Measurements from ENCODE around the gene UXS1.

UXS1 gene

DNA sequence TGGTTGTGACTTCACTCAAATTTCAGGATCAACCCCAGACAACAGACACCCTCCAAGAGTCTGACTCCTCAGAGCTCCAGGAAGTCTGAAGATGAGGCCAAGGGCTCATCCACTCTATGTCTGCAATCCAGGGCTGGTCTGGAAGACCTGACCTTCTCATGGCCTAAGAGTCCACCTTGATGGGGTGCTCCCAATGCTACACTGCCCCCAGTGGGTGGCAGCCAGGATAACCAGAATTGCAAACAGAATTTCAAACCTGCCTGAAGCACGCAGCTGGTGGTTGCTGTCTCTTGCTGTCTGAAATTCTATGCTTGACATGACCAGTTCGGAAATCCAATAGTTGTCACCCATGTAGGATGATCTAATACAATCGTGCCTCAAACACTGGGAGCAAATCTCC, 96.0 kb downstream of the UXS1 start (continued):
- TF ChIP-seq, protein P1, sequence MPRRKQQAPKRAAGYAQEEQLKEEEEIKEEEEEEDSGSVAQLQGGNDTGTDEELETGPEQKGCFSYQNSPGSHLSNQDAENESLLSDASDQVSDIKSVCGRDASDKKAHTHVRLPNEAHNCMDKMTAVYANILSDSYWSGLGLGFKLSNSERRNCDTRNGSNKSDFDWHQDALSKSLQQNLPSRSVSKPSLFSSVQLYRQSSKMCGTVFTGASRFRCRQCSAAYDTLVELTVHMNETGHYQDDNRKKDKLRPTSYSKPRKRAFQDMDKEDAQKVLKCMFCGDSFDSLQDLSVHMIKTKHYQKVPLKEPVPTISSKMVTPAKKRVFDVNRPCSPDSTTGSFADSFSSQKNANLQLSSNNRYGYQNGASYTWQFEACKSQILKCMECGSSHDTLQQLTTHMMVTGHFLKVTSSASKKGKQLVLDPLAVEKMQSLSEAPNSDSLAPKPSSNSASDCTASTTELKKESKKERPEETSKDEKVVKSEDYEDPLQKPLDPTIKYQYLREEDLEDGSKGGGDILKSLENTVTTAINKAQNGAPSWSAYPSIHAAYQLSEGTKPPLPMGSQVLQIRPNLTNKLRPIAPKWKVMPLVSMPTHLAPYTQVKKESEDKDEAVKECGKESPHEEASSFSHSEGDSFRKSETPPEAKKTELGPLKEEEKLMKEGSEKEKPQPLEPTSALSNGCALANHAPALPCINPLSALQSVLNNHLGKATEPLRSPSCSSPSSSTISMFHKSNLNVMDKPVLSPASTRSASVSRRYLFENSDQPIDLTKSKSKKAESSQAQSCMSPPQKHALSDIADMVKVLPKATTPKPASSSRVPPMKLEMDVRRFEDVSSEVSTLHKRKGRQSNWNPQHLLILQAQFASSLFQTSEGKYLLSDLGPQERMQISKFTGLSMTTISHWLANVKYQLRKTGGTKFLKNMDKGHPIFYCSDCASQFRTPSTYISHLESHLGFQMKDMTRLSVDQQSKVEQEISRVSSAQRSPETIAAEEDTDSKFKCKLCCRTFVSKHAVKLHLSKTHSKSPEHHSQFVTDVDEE (CRISPR knock-in tag; IDR thresholded peaks at IDR 0.05), result no peak
- no peak for TF ChIP-seq ZNF565 (CRISPR knock-in tag; conservative IDR thresholded peaks at IDR 0.05; ENCODE audit: low read depth)
- no peak for TF ChIP-seq SNAI2 (CRISPR knock-in tag; IDR thresholded peaks at IDR 0.05)
- TF ChIP-seq, protein P2, sequence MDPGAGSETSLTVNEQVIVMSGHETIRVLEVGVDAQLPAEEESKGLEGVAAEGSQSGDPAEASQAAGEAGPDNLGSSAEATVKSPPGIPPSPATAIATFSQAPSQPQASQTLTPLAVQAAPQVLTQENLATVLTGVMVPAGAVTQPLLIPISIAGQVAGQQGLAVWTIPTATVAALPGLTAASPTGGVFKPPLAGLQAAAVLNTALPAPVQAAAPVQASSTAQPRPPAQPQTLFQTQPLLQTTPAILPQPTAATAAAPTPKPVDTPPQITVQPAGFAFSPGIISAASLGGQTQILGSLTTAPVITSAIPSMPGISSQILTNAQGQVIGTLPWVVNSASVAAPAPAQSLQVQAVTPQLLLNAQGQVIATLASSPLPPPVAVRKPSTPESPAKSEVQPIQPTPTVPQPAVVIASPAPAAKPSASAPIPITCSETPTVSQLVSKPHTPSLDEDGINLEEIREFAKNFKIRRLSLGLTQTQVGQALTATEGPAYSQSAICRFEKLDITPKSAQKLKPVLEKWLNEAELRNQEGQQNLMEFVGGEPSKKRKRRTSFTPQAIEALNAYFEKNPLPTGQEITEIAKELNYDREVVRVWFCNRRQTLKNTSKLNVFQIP (CRISPR knock-in tag; IDR thresholded peaks at IDR 0.05; ENCODE audit: borderline replicate concordance, low read depth), result no peak
- no peak for TF ChIP-seq ZC3H10 (CRISPR knock-in tag; IDR thresholded peaks at IDR 0.05)
- TF ChIP-seq BACH2 (CRISPR knock-in tag; IDR thresholded peaks at IDR 0.05; ENCODE audit: borderline replicate concordance), result no peak

DNA sequence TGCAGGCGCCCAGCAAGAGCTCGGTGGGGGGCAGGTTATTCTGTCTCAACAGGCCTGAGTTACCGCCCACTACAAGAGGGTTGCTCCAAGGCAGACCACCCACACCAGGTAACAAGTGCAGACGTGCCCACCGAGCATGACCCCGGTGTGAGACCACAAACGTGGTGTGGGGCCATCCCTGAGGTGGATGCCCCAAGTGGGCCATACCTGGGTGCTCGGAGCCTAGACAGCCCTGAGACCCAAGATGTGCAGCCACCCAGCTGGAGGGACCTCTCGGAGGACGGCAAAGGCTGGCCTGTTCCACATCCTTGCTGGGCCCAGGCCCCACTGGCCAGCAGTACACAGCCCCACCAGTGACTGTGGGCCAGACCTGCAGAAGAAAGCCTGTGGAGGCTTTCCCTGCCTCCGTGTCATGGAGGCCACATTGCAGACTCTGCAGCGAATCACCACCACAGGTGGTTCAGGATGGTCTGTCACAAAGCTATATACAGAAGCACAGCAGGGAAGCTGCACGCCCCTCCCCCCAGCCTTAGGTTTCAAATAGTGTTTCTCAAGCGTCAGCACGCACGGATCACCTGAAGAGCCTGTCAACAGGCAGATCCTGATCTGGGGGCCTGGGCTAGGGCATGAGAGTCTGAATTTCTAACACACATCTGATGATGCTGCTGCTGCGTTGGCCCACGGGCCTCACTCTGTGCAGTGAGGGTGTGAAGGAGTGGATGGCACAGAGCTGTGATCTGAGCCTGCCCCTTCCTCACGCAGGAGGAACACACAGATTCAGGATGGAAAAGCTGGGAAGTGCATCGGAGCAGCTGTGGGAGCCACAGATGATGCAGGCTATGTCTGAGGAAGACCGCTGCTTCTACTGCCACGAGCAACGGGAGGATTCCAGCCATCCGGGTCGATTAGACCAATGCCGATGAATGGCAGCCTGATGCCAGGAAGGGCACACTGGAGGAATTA, 96.8 kb downstream of the UXS1 start:
- ATAC-seq, result no peak; the same call in 2 of the 3 replicates
- TF ChIP-seq GLIS3 (CRISPR knock-in tag; IDR thresholded peaks at IDR 0.05) (no peak), TOX (CRISPR knock-in tag; IDR thresholded peaks at IDR 0.05; ENCODE audit: borderline replicate concordance) (no peak), OSR1 (CRISPR knock-in tag; IDR thresholded peaks at IDR 0.05) (no peak), ZNF565 (CRISPR knock-in tag; conservative IDR thresholded peaks at IDR 0.05; ENCODE audit: low read depth) (no peak), BACH2 (CRISPR knock-in tag; IDR thresholded peaks at IDR 0.05; ENCODE audit: borderline replicate concordance) (no peak), CSDC2 (CRISPR knock-in tag; IDR thresholded peaks at IDR 0.05) (no peak)

DNA sequence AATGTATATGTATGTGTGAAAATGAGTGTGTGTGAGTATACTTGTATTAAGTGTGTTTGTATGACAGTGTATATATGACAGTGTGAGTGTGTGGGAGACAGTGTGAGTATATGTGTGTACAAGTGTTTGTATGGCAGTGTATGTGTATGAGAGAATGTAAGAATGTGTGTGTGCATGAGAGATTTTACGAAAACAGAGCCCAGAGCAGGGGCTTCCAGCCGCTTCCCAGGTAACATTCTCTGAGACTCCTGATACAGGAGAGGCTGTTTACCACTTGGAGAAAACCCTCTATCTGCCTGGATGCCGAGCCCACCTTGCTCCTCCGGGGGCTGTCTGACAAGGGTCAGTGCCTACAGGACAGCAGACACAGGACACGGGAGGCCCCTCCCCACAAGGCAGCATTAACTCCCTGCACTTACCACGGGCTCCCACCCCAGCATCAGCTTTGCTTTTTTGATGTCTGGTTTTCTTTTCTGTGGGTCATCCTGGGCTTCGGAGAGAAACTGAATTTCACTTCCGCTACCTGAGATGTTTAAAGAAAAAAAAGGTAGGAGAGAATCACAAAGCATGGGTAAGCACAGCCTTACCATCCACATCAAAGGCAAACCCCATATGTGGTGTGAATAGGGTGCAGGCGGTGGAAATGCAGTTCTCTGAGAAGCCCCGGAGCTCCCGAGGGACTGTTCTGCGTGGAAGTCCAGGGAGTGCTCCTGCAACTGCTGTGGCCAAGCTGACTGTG, 97.6 kb downstream of the UXS1 start:
- ATAC-seq, result no peak
- TF ChIP-seq, protein P3, sequence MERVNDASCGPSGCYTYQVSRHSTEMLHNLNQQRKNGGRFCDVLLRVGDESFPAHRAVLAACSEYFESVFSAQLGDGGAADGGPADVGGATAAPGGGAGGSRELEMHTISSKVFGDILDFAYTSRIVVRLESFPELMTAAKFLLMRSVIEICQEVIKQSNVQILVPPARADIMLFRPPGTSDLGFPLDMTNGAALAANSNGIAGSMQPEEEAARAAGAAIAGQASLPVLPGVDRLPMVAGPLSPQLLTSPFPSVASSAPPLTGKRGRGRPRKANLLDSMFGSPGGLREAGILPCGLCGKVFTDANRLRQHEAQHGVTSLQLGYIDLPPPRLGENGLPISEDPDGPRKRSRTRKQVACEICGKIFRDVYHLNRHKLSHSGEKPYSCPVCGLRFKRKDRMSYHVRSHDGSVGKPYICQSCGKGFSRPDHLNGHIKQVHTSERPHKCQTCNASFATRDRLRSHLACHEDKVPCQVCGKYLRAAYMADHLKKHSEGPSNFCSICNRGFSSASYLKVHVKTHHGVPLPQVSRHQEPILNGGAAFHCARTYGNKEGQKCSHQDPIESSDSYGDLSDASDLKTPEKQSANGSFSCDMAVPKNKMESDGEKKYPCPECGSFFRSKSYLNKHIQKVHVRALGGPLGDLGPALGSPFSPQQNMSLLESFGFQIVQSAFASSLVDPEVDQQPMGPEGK (CRISPR knock-in tag; IDR thresholded peaks at IDR 0.05; ENCODE audit: borderline replicate concordance), result no peak
- no peak for TF ChIP-seq ZC3H10 (CRISPR knock-in tag; IDR thresholded peaks at IDR 0.05)
- no peak for TF ChIP-seq CSDC2 (CRISPR knock-in tag; IDR thresholded peaks at IDR 0.05)
- TF ChIP-seq ESRRG (CRISPR knock-in tag; IDR thresholded peaks at IDR 0.05), result no peak
- TF ChIP-seq, protein P4, sequence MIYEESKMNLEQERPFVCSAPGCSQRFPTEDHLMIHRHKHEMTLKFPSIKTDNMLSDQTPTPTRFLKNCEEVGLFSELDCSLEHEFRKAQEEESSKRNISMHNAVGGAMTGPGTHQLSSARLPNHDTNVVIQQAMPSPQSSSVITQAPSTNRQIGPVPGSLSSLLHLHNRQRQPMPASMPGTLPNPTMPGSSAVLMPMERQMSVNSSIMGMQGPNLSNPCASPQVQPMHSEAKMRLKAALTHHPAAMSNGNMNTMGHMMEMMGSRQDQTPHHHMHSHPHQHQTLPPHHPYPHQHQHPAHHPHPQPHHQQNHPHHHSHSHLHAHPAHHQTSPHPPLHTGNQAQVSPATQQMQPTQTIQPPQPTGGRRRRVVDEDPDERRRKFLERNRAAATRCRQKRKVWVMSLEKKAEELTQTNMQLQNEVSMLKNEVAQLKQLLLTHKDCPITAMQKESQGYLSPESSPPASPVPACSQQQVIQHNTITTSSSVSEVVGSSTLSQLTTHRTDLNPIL (CRISPR knock-in tag; IDR thresholded peaks at IDR 0.05; ENCODE audit: low read depth), result no peak
- TF ChIP-seq TOX (CRISPR knock-in tag; IDR thresholded peaks at IDR 0.05; ENCODE audit: borderline replicate concordance), result no peak
- TF ChIP-seq GLIS3 (CRISPR knock-in tag; IDR thresholded peaks at IDR 0.05), result no peak
- TF ChIP-seq, protein P1 (CRISPR knock-in tag; IDR thresholded peaks at IDR 0.05), result no peak
- TF ChIP-seq, protein P5, sequence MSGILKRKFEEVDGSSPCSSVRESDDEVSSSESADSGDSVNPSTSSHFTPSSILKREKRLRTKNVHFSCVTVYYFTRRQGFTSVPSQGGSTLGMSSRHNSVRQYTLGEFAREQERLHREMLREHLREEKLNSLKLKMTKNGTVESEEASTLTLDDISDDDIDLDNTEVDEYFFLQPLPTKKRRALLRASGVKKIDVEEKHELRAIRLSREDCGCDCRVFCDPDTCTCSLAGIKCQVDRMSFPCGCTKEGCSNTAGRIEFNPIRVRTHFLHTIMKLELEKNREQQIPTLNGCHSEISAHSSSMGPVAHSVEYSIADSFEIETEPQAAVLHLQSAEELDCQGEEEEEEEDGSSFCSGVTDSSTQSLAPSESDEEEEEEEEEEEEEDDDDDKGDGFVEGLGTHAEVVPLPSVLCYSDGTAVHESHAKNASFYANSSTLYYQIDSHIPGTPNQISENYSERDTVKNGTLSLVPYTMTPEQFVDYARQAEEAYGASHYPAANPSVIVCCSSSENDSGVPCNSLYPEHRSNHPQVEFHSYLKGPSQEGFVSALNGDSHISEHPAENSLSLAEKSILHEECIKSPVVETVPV (CRISPR knock-in tag; IDR thresholded peaks at IDR 0.05), result no peak
- no peak for TF ChIP-seq TCF4 (CRISPR knock-in tag; IDR thresholded peaks at IDR 0.05; ENCODE audit: borderline replicate concordance)
- no peak for TF ChIP-seq OSR1 (CRISPR knock-in tag; IDR thresholded peaks at IDR 0.05)
- TF ChIP-seq ZFP30 (CRISPR knock-in tag; IDR thresholded peaks at IDR 0.05), result no peak
- TF ChIP-seq ZNF70 (CRISPR knock-in tag; IDR thresholded peaks at IDR 0.05), result no peak

All from SK-N-SH treated with all-trans-retinoic acid at 6 μM for 48 hours (cell line).